BE2C (cell line): ENCODE measurements around the gene TUBGCP5.
A peak's percentile ranks its signal among the peaks of the same experiment; 100 is the strongest.
"Not testable (repeated sequence)": the region's sequence is repeated elsewhere in the genome, so short reads cannot be mapped to it uniquely, and the experiment has no call there.

Experiments
- DNase-seq: peaks from one replicate; pipeline ENCODE4 v3.0.0-alpha.2; 2020
- H3K27me3 ChIP-seq: fragments of 250-450 bp; sonication (Bioruptor Pico); 2 replicates; pipeline ENCODE4 v1.5.1; 2020; ENCODE audit warnings: mild to moderate bottlenecking
- H3K36me3 ChIP-seq: fragments of 250-450 bp; sonication (Bioruptor Pico); 2 replicates; pipeline ENCODE4 v1.5.1; 2020; ENCODE audit warnings: mild to moderate bottlenecking
- H3K4me1 ChIP-seq: fragments of 250-450 bp; sonication (Bioruptor Pico); 2 replicates; pipeline ENCODE4 v1.5.1; 2020
- H3K4me3 ChIP-seq: 2 replicates; pipeline ENCODE4 v1.5.1; 2011; ENCODE audit warnings: low read depth, low read length
- H3K9me3 ChIP-seq: fragments of 250-450 bp; sonication (Bioruptor Pico); 2 replicates; pipeline ENCODE4 v1.5.1; 2020
- CTCF ChIP-seq: IDR thresholded peaks from 2 replicates; pipeline ENCODE4 v1.5.1; 2012; ENCODE audit warnings: mild to moderate bottlenecking, low read depth, low read length

TUBGCP5 gene

GRCh38 chr15:22989576-22990477 is 49.5 kb downstream of the TUBGCP5 start:
- Histone ChIP-seq H3K27me3 (no peaks in the 10 kb centered on the region), H3K9me3 (no peaks in the 10 kb centered on the region), H3K4me3 (no peak overlapping the region), H3K36me3 (peaks cover 9% of the 10 kb centered on the region; the same call in 1 of the 2 replicates), H3K4me1 (no peaks in the 10 kb centered on the region)
- peak; percentile 23; the same call in 1 of the 2 replicates for TF ChIP-seq CTCF
- no peak for DNase-seq

GRCh38 chr15:22988811-22989210 is 50.6 kb downstream of the TUBGCP5 start:
- no peaks in the 10 kb centered on the region for H3K27me3 ChIP-seq
- H3K4me3 ChIP-seq = no peak overlapping the region
- no peak for DNase-seq
- H3K9me3 ChIP-seq = no peaks in the 10 kb centered on the region
- no peak for TF ChIP-seq CTCF
- H3K4me1 ChIP-seq = no peaks in the 10 kb centered on the region
- H3K36me3 ChIP-seq = 0 out of 2 replicates have a peak, but pooled peaks cover under 1% of the 10 kb centered on the region

- DNase-seq, H3K27me3 ChIP-seq, H3K36me3 ChIP-seq, H3K4me1 ChIP-seq, H3K9me3 ChIP-seq, H3K4me3 ChIP-seq: not testable (repeated sequence)
Observed at GRCh38 chr15:22981931-22982330, 57.4 kb downstream of the TUBGCP5 start.

- Histone ChIP-seq H3K9me3 (no peaks in the 10 kb centered on the region), H3K27me3 (no peaks in the 10 kb centered on the region), H3K4me3 (peak overlapping the region; percentile 67), H3K4me1 (no peaks in the 10 kb centered on the region), H3K36me3 (no peaks in the 10 kb centered on the region)
- TF ChIP-seq CTCF = no peak
- no peak for DNase-seq
Observed at GRCh38 chr15:22981051-22981840, 58.1 kb downstream of the TUBGCP5 start.

- Histone ChIP-seq H3K4me3 (peak within 1 kb of the TSS; percentile 67), H3K9me3 (no peaks in the 10 kb centered on the region), H3K27me3 (no peaks in the 10 kb centered on the region), H3K4me1 (no peaks in the 10 kb centered on the region), H3K36me3 (no peaks in the 10 kb centered on the region)
- no peak for TF ChIP-seq CTCF
- DNase-seq = peak; percentile 85
Observed at GRCh38 chr15:22980189-22981050, 58.9 kb downstream of the TUBGCP5 start, which contains the start of gene CYFIP1. Gene CYFIP1 (minus strand): TSS chr15:22980368. CDS start chr15:22947285, 33,083 bp downstream.
